Measurements from ENCODE around the gene THAP3. TPM values are rescaled to one million over a fixed set of nuclear protein-coding genes. Genes with fewer than 3 reads are reported as not detected.

Gene THAP3
- total and polyA plus RNA-seq, 9 of the 15 experiments (the other 6 are each of a cell fraction or from before 2014, with no cell fraction given), result 1.9 to 31.2 (median 18.2) TPM

- no peak for TF ChIP-seq CHAMP1 (IDR thresholded peaks at IDR 0.05)
- TF ChIP-seq SP1 (CRISPR knock-in tag; IDR thresholded peaks at IDR 0.05), result no peak; the same call in 1 of the 2 replicates
- TF ChIP-seq ATF4 (CRISPR knock-in tag; IDR thresholded peaks at IDR 0.05), result peak; percentile 19; the same call in 1 of the 2 replicates
- TF ChIP-seq PREB (CRISPR knock-in tag; IDR thresholded peaks at IDR 0.05), result no peak
- no peak for TF ChIP-seq PURB (CRISPR knock-in tag; IDR thresholded peaks at IDR 0.05; ENCODE audit: low read depth)
- TF ChIP-seq ZNF347 (CRISPR knock-in tag; IDR thresholded peaks at IDR 0.05; ENCODE audit: low read depth), result peak; percentile 77; the same call in 1 of the 2 replicates
- TF ChIP-seq CREB3L1 (IDR thresholded peaks at IDR 0.05; ENCODE audit: borderline replicate concordance, low read depth), result peak; percentile 60; the same call in 1 of the 2 replicates
- TF ChIP-seq RUNX1 (IDR thresholded peaks at IDR 0.05; ENCODE audit: low read depth), result no peak
- TF ChIP-seq TCF3 (CRISPR knock-in tag; IDR thresholded peaks at IDR 0.05), result no peak; the same call in 1 of the 2 replicates
- no peak for TF ChIP-seq ZBTB2 (IDR thresholded peaks at IDR 0.05)
- 0 out of 2 replicates have a peak, but pooled peaks have one; percentile 38 for TF ChIP-seq RHOXF2B (CRISPR knock-in tag; conservative IDR thresholded peaks at IDR 0.05)
- no peak for TF ChIP-seq SLC30A9 (CRISPR knock-in tag; IDR thresholded peaks at IDR 0.05)
- TF ChIP-seq RBFOX2 (IDR thresholded peaks at IDR 0.05; ENCODE audit: low read depth, low read length), result no peak
- peak; percentile 55 for TF ChIP-seq ETV1 (tag; conservative IDR thresholded peaks at IDR 0.05; ENCODE audit: low read depth)
- TF ChIP-seq MXD1 (CRISPR knock-in tag; IDR thresholded peaks at IDR 0.05; ENCODE audit: borderline replicate concordance, poor library complexity, severe bottlenecking), result peak; percentile 97
- TF ChIP-seq ZNF57 (CRISPR knock-in tag; IDR thresholded peaks at IDR 0.05), result peak; percentile 80; the same call in 1 of the 2 replicates
- TF ChIP-seq MIER1 (IDR thresholded peaks at IDR 0.05; ENCODE audit: low read depth), result no peak
Measured at GRCh38 chr1:6603915-6604558, 20.6 kb upstream of the THAP3 start (continued).

Measured in K562 (cell line).